OCI-LY1 (cell line): ENCODE results near the gene THBS3.

Experiments
- EZH2 ChIP-seq: fragments of 200-600 bp; sonication (generic), shearing (Covaris generic); IDR thresholded peaks from 2 replicates; pipeline ENCODE4 v1.8.0; 2017; ENCODE audit warnings: borderline replicate concordance, mixed run types, mild to moderate bottlenecking, antibody characterized with exemption, low read length, moderate library complexity, mixed read lengths
- TF ChIP-seq, protein P1 (sequence below): fragments of 200-600 bp; sonication (generic), shearing (Covaris generic); IDR thresholded peaks from 2 replicates; pipeline ENCODE4 v1.5.1; 2017; ENCODE audit warnings: mild to moderate bottlenecking, antibody characterized with exemption, low read length, moderate library complexity, mixed read lengths

DNA sequence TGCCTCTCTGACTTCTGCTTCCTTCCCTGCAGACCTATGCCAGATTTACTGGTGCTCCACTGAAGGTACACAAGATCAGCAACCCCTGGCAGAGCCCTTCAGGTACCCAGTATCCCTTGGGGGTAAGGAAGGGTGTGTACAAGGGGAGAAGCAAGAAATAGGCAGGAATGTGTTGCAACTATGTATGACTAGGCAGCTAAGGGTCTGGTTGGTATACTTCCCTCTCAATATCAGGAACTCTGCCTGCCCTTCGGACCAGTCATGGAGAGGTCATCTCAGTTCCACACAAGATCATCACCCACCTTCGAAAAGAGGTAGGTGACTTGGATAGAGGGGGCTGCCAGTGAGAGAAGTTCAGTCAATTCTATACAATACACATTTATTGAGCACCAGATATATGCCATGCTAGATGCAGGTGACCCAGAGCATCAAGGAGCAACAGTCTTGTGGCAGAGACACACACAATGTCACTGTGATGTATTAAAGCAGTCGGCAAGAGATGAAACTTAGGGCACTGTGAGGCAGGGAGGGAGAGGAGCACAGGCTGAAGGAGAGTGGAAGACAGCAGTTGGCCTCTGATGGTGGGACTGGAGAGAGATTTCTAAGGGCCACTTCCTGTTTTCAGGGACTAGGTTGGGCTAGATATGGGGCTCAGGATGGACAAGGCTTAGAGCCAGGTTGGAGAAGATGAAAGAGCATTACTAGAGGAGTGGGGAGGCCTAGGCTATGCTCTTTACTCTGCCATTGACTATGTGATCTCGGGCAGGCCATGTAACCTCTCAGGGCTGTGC is 2.8 kb upstream of the THBS3 start:
- TF ChIP-seq, protein P1, sequence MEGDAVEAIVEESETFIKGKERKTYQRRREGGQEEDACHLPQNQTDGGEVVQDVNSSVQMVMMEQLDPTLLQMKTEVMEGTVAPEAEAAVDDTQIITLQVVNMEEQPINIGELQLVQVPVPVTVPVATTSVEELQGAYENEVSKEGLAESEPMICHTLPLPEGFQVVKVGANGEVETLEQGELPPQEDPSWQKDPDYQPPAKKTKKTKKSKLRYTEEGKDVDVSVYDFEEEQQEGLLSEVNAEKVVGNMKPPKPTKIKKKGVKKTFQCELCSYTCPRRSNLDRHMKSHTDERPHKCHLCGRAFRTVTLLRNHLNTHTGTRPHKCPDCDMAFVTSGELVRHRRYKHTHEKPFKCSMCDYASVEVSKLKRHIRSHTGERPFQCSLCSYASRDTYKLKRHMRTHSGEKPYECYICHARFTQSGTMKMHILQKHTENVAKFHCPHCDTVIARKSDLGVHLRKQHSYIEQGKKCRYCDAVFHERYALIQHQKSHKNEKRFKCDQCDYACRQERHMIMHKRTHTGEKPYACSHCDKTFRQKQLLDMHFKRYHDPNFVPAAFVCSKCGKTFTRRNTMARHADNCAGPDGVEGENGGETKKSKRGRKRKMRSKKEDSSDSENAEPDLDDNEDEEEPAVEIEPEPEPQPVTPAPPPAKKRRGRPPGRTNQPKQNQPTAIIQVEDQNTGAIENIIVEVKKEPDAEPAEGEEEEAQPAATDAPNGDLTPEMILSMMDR = no peak
- TF ChIP-seq EZH2 = no peak
